Keratinocyte (primary cell): ENCODE data around the gene TPM1.

Source experiments
- CTCF ChIP-seq, 3 experiments: IDR thresholded peaks in 1 of 3; conservative IDR thresholded peaks in 1 of 3; optimal IDR thresholded peaks in 1 of 3; 2 replicates in 2 of 3; 3 replicates in 1 of 3; pipeline versions ENCODE3 to v1.5.1; 2011; ENCODE audit warnings: low read length in 3 of 3, mild to moderate bottlenecking in 3 of 3, moderate library complexity in 2 of 3, control low read depth in 1 of 3, inconsistent platforms in 1 of 3; ENCODE audit not compliant: insufficient read depth in 2 of 3; ENCODE audit errors: extremely low read depth in 1 of 3
- EZH2 ChIP-seq: IDR thresholded peaks from one replicate; pipeline ENCODE4 v1.6.1; 2012; ENCODE audit warnings: inconsistent platforms, mild to moderate bottlenecking, low read length, moderate library complexity

- no peak for TF ChIP-seq CTCF (optimal IDR thresholded peaks at IDR 0.05 in 1 of 3, IDR thresholded peaks at IDR 0.05 in 1 of 3, conservative IDR thresholded peaks at IDR 0.05 in 1 of 3; ENCODE audit: extremely low read depth in 1 of 3, insufficient read depth in 2 of 3, low read length in 3 of 3)
- TF ChIP-seq EZH2, result no peak
These were observed 28.0 kb upstream of the TPM1 start for GRCh38 chr15:63014578-63014977.
